Measurements from ENCODE around the gene RNF217.

The RNF217 gene

GRCh38 chr6:125101128-125101527 is 138.9 kb downstream of the RNF217 start:
- H3K36me3 ChIP-seq (ENCODE audit: insufficient read depth, low read length), result no peaks in the 10 kb centered on the region
- H3K27ac ChIP-seq, result no peak overlapping the region
- no peak for DNase-seq (ENCODE audit: low read depth, low spot score)
- no peaks in the 10 kb centered on the region for H3K9me3 ChIP-seq (ENCODE audit: low read depth, low read length)
- TF ChIP-seq EZH2 (IDR thresholded peaks at IDR 0.05) (no peak), FOXP2 (optimal IDR thresholded peaks at IDR 0.05; ENCODE audit: control extremely low read depth, extremely low read length, insufficient read depth) (no peak), POLR2AphosphoS5 (IDR thresholded peaks at IDR 0.05; ENCODE audit: borderline replicate concordance, low read depth, low read length) (no peak)
- H3K9ac ChIP-seq (ENCODE audit: insufficient read length), result no peak overlapping the region
- H3K4me3 ChIP-seq, result no peak overlapping the region

GRCh38 chr6:125101631-125102030 is 139.4 kb downstream of the RNF217 start:
- H3K27ac ChIP-seq, result no peak overlapping the region
- DNase-seq (ENCODE audit: low read depth, low spot score), result no peak

DNA sequence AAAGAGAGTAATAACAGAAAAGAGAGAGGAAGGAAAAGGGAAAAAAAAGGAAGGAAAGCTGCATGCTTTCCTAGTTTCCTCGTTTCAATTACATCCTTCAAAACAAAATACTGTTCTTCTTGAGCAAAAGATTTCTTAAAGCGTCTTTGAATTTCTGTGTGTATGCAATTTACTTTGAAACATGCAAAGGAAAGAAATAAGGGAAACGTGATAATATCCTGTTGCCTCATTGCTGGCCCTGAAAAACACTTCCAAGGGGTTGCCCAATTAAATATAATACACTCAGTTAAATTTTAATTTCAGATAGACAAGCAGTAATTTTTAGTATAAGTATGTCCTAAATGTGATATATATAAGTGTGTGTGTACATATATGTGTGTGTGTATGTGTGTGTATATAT is 140.2 kb downstream of the RNF217 start:
- Histone ChIP-seq H3K27ac (0 out of 2 replicates have a peak overlapping the region, but pooled peaks have one; percentile 15), H3K36me3 (ENCODE audit: insufficient read depth, low read length) (no peaks in the 10 kb centered on the region), H3K4me3 (no peak overlapping the region), H3K9ac (ENCODE audit: insufficient read length) (no peak overlapping the region), H3K9me3 (ENCODE audit: low read depth, low read length) (no peaks in the 10 kb centered on the region)
- no peak for DNase-seq (ENCODE audit: low read depth, low spot score)
- TF ChIP-seq FOXP2 (optimal IDR thresholded peaks at IDR 0.05; ENCODE audit: control extremely low read depth, extremely low read length, insufficient read depth) (no peak), POLR2AphosphoS5 (IDR thresholded peaks at IDR 0.05; ENCODE audit: borderline replicate concordance, low read depth, low read length) (no peak), EZH2 (IDR thresholded peaks at IDR 0.05) (no peak)

More at GRCh38 chr6:125101631-125102030, 139.4 kb downstream of the RNF217 start:
- Histone ChIP-seq H3K4me3 (no peak overlapping the region), H3K9ac (ENCODE audit: insufficient read length) (no peak overlapping the region), H3K36me3 (ENCODE audit: insufficient read depth, low read length) (no peaks in the 10 kb centered on the region), H3K9me3 (ENCODE audit: low read depth, low read length) (no peaks in the 10 kb centered on the region)
- TF ChIP-seq FOXP2 (optimal IDR thresholded peaks at IDR 0.05; ENCODE audit: control extremely low read depth, extremely low read length, insufficient read depth) (no peak), EZH2 (IDR thresholded peaks at IDR 0.05) (no peak)

DNA sequence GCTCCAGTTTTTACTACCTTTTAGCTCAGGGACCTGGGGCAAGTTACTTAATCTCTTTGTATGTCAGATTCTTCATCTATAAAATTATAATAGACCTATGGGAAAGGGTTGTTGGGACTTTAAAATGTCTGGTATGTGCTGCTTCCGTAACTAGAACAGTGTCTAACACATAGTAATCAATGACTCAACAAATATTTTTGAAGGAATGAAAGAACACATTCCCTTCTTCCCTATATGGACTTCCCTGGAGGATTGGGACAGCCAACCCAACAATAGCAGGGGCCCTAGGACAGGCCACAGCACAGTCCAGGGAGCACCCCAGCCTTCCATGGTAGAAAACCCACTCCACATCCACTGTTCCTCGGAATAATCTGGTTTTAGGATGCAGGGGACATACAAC is 140.7 kb downstream of the RNF217 start:
- peak overlapping the region; percentile 92 for H3K27ac ChIP-seq

GRCh38 chr6:125104425-125104824 is 142.2 kb downstream of the RNF217 start:
- Histone ChIP-seq H3K9ac (ENCODE audit: insufficient read length) (peak overlapping the region; percentile 57), H3K36me3 (ENCODE audit: insufficient read depth, low read length) (no peaks in the 10 kb centered on the region), H3K27ac (peak overlapping the region; percentile 92), H3K4me3 (peak overlapping the region; percentile 60), H3K9me3 (ENCODE audit: low read depth, low read length) (no peaks in the 10 kb centered on the region)
- no peak for TF ChIP-seq POLR2AphosphoS5 (IDR thresholded peaks at IDR 0.05; ENCODE audit: borderline replicate concordance, low read depth, low read length)
- TF ChIP-seq EZH2 (IDR thresholded peaks at IDR 0.05), result no peak
- TF ChIP-seq FOXP2 (optimal IDR thresholded peaks at IDR 0.05; ENCODE audit: control extremely low read depth, extremely low read length, insufficient read depth), result no peak
- peak; percentile 34 for DNase-seq (ENCODE audit: low read depth, low spot score)

More for the DNA sequence above, 140.7 kb downstream of the RNF217 start:
- H3K4me3 ChIP-seq, result no peak overlapping the region
- DNase-seq (ENCODE audit: low read depth, low spot score), result no peak
- no peaks in the 10 kb centered on the region for H3K36me3 ChIP-seq (ENCODE audit: insufficient read depth, low read length)
- H3K9ac ChIP-seq (ENCODE audit: insufficient read length), result no peak overlapping the region
- H3K9me3 ChIP-seq (ENCODE audit: low read depth, low read length), result no peaks in the 10 kb centered on the region
- TF ChIP-seq EZH2 (IDR thresholded peaks at IDR 0.05) (no peak), POLR2AphosphoS5 (IDR thresholded peaks at IDR 0.05; ENCODE audit: borderline replicate concordance, low read depth, low read length) (no peak), FOXP2 (optimal IDR thresholded peaks at IDR 0.05; ENCODE audit: control extremely low read depth, extremely low read length, insufficient read depth) (no peak)

- H3K9ac ChIP-seq (ENCODE audit: insufficient read length), result no peak overlapping the region
- H3K9me3 ChIP-seq (ENCODE audit: low read depth, low read length), result peaks cover 3% of the 10 kb centered on the region; the same call in 1 of the 2 replicates
- no peak for DNase-seq (ENCODE audit: low read depth, low spot score)
- no peak overlapping the region for H3K4me3 ChIP-seq
- no peak for TF ChIP-seq EZH2 (IDR thresholded peaks at IDR 0.05)
- no peak for TF ChIP-seq POLR2AphosphoS5 (IDR thresholded peaks at IDR 0.05; ENCODE audit: borderline replicate concordance, low read depth, low read length)
- no peak for TF ChIP-seq FOXP2 (optimal IDR thresholded peaks at IDR 0.05; ENCODE audit: control extremely low read depth, extremely low read length, insufficient read depth)
- no peaks in the 10 kb centered on the region for H3K36me3 ChIP-seq (ENCODE audit: insufficient read depth, low read length)
- no peak overlapping the region for H3K27ac ChIP-seq
Measured at GRCh38 chr6:125107048-125107447, 144.8 kb downstream of the RNF217 start.

DNA sequence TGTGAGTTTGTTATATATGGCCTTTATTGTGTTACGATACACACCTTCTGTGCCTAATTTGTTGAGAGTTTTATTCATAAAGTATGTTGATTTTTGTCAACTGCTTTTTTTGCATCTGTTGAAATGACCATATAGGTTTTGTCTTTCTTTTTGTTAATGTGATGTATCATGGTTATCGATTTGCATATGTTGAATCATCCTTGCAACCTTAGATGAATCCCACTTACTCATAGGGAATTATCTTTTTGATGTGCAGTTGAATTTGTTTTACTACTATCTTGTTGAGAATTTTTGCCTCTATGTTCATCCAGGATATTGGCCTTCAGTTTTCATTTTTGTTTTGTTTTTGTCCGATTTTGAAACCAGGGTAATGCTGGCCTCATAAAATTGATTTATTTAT is 145.7 kb downstream of the RNF217 start:
- H3K36me3 ChIP-seq (ENCODE audit: insufficient read depth, low read length), result no peaks in the 10 kb centered on the region
- H3K4me3 ChIP-seq, result no peak overlapping the region
- H3K27ac ChIP-seq, result no peak overlapping the region
- no peak overlapping the region for H3K9ac ChIP-seq (ENCODE audit: insufficient read length)
- DNase-seq (ENCODE audit: low read depth, low spot score), result no peak
- H3K9me3 ChIP-seq (ENCODE audit: low read depth, low read length), result peaks cover 3% of the 10 kb centered on the region; the same call in 1 of the 2 replicates
- no peak for TF ChIP-seq FOXP2 (optimal IDR thresholded peaks at IDR 0.05; ENCODE audit: control extremely low read depth, extremely low read length, insufficient read depth)

DNA sequence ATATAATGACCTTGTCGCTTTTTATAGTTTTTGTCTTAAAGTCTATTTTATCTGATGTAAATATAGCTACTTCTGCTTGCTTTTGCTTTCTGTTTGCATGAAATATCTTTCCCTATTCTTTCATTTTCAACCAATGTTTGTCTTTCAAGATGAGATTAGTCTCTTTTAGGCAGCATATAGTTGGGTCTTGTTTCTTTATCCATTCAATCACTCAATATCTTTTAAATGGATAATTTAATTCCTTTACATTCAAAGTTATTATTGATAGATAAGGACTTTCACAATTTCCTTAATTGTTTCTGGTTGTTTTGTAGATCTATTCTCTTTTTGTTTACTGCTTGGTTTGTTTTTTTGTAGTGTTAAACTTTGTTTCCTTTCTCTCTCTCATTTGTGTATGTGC is 147.8 kb downstream of the RNF217 start:
- Histone ChIP-seq H3K27ac (no peak overlapping the region), H3K36me3 (ENCODE audit: insufficient read depth, low read length) (no peaks in the 10 kb centered on the region), H3K4me3 (no peak overlapping the region), H3K9me3 (ENCODE audit: low read depth, low read length) (peaks cover 3% of the 10 kb centered on the region; the same call in 1 of the 2 replicates), H3K9ac (ENCODE audit: insufficient read length) (no peak overlapping the region)
- no peak for TF ChIP-seq FOXP2 (optimal IDR thresholded peaks at IDR 0.05; ENCODE audit: control extremely low read depth, extremely low read length, insufficient read depth)
- TF ChIP-seq POLR2AphosphoS5 (IDR thresholded peaks at IDR 0.05; ENCODE audit: borderline replicate concordance, low read depth, low read length), result no peak
- no peak for TF ChIP-seq EZH2 (IDR thresholded peaks at IDR 0.05)
- no peak for DNase-seq (ENCODE audit: low read depth, low spot score)

Measured in SK-N-MC (cell line).